Small intestine (tissue), 16 donors: ENCODE results near the gene QARS1. TPM values are rescaled to one million over a fixed set of nuclear protein-coding genes. Genes with fewer than 3 reads are reported as not detected.
A peak's percentile ranks its signal among the peaks of the same experiment; 100 is the strongest.

Source experiments
- DNase-seq, 2 donors: peaks; one replicate each; pipeline versions ENCODE4 v3.0.0 to v3.0.0-alpha.2; 2013
- FAIRE-seq: peaks from 2 replicates; lab custom pipeline; 2012; peaks lifted over from hg19 to GRCh38; lab: Jason Lieb, UNC
- H3K27ac ChIP-seq, 3 donors: one replicate each; pipeline ENCODE4 v1.5.1; 2013; ENCODE audit warnings: low read length in 2 of 3, mild to moderate bottlenecking in 2 of 3, control low read depth in 1 of 3, inconsistent platforms in 1 of 3, low read depth in 1 of 3, moderate library complexity in 1 of 3
- H3K27me3 ChIP-seq, 3 donors: one replicate each; pipeline ENCODE4 v1.6.1; 2013; ENCODE audit warnings: low read length in 3 of 3, inconsistent platforms in 1 of 3; ENCODE audit not compliant: control insufficient read depth in 3 of 3, insufficient read depth in 3 of 3
- H3K36me3 ChIP-seq, 3 donors: one replicate each; pipeline ENCODE4 v1.6.1; 2013; ENCODE audit warnings: low read length in 3 of 3, inconsistent platforms in 1 of 3, low read depth in 1 of 3, mild to moderate bottlenecking in 1 of 3, moderate library complexity in 1 of 3; ENCODE audit not compliant: control insufficient read depth in 3 of 3, insufficient read depth in 2 of 3
- H3K4me1 ChIP-seq, 3 donors: one replicate each; pipeline ENCODE4 v1.6.1; 2013; ENCODE audit warnings: low read length in 2 of 3, inconsistent platforms in 1 of 3, low read depth in 1 of 3, mild to moderate bottlenecking in 1 of 3, moderate library complexity in 1 of 3; ENCODE audit not compliant: control insufficient read depth in 3 of 3, insufficient read depth in 2 of 3
- H3K4me3 ChIP-seq, 3 donors: one replicate each; pipeline ENCODE4 v1.5.1; 2013; ENCODE audit warnings: low read length in 3 of 3, control low read depth in 1 of 3, inconsistent platforms in 1 of 3, low read depth in 1 of 3, mild to moderate bottlenecking in 1 of 3, moderate library complexity in 1 of 3
- H3K9me3 ChIP-seq, 2 donors: one replicate each; pipeline ENCODE4 v1.6.1; 2013; ENCODE audit warnings: low read depth in 1 of 2, low read length in 1 of 2; ENCODE audit not compliant: control insufficient read depth in 2 of 2, insufficient read depth in 1 of 2
- WGBS, 3 donors: extraction: QIAGEN DNeasy Blood & Tissue Kit; methylation state at CpG; one replicate each; pipeline ENCODE4 v1.1.7; 2013; 5-methylcytosine and 5-hydroxymethylcytosine counted together
- long read RNA-seq, 10 donors: transcript quantifications; one replicate each; lab custom pipeline, GENCODE V29; 2026
- polyA plus RNA-seq, 4 donors: library from polyadenylated mRNA; stranded (reverse) in 3 of 4; unstranded in 1 of 4; fragments of 200-250 nt in 3 of 4; fragments of 120-200 nt in 1 of 4; gene quantifications; one replicate each; pipeline versions ENCODE4 v1.2.1 to v1.2.3, GENCODE V29; 2013
- donor health status: healthy with polysubstance abuse.
- donor health status: control.
- donor health status: control.
- donor health status: Bipolar disorder and iron deficiency.
- donor health status: healthy.

The QARS1 gene
- polyA plus RNA-seq: 100 to 1,000 TPM; 292 to 425 (median 377) TPM
- long read RNA-seq, donor 1: 0 reads
- long read RNA-seq, donor 2, transcript QARS-201 (24 exons, 2,827 nt): major isoform, 18 of 29 reads
- long read RNA-seq, donor 2, partial matches to known transcripts: 5 of 29 reads
- long read RNA-seq, donor 2, other reads (novel, unspliced or antisense): 0 of 29 reads
- long read RNA-seq, donor 3, transcript QARS-223 (4 exons, 679 nt): minor isoform, 8 of 70 reads
- long read RNA-seq, donor 3, transcript QARS-201 (24 exons, 2,827 nt): major isoform, 11 of 70 reads
- long read RNA-seq, donor 3, partial matches to known transcripts: 46 of 70 reads
- long read RNA-seq, donor 3, other reads (novel, unspliced or antisense): 0 of 70 reads
- long read RNA-seq, donor 4, partial matches to known transcripts: 0 of 1 reads
- long read RNA-seq, donor 4, other reads (novel, unspliced or antisense): 0 of 1 reads
- long read RNA-seq, donor 5, partial matches to known transcripts: 5 of 13 reads
- long read RNA-seq, donor 5, other reads (novel, unspliced or antisense): 0 of 13 reads
- long read RNA-seq, donor 6, transcript QARS-201 (24 exons, 2,827 nt): major isoform, 16 of 30 reads
- long read RNA-seq, donor 6, transcript QARS-223 (4 exons, 679 nt): minor isoform, 5 of 30 reads
- long read RNA-seq, donor 6, partial matches to known transcripts: 5 of 30 reads
- long read RNA-seq, donor 6, other reads (novel, unspliced or antisense): 0 of 30 reads
- long read RNA-seq, donor 7: 0 reads
- long read RNA-seq, donor 8, transcript QARS-201 (24 exons, 2,827 nt): major isoform, 5 of 5 reads
- long read RNA-seq, donor 8, partial matches to known transcripts: 0 of 5 reads
- long read RNA-seq, donor 8, other reads (novel, unspliced or antisense): 0 of 5 reads
- long read RNA-seq, donor 9, partial matches to known transcripts: 0 of 6 reads
- long read RNA-seq, donor 9, other reads (novel, unspliced or antisense): 0 of 6 reads
- long read RNA-seq, donor 10, transcript QARS-201 (24 exons, 2,827 nt): major isoform, 26 of 64 reads
- long read RNA-seq, donor 10, partial matches to known transcripts: 25 of 64 reads
- long read RNA-seq, donor 10, other reads (novel, unspliced or antisense): 0 of 64 reads

- WGBS, 3 donors: 1 to 4% (median 4%) methylated on average over 47 to 50 of the region's 50 CpGs
- Histone ChIP-seq H3K4me1 (peaks cover 0 to 18% (median 2%) of the 10 kb centered on the region in 3 donors), H3K27me3 (no peaks in the 10 kb centered on the region), H3K9me3 (no peaks in the 10 kb centered on the region), H3K4me3 (peak within 1 kb of the TSS; percentile 83 to 95 (median 83)), H3K27ac (peak within 1 kb of the TSS; percentile 74 to 94 (median 76)), H3K36me3 (peaks cover 8 to 71% (median 17%) of the 10 kb centered on the region in 3 donors)
- DNase-seq (peak; percentile 95 to 96), FAIRE-seq (no peak)
Measured at GRCh38 chr3:49104427-49105291, at the start of gene QARS1. Gene QARS1 (minus strand): TSS chr3:49104757. CDS start chr3:49104733, 24 bp downstream.

- Histone ChIP-seq H3K36me3 (no peaks in the 10 kb centered on the region), H3K27me3 (no peaks in the 10 kb centered on the region), H3K4me1 (peaks cover 0 to 8% (median 0%) of the 10 kb centered on the region in 3 donors), H3K9me3 (no peaks in the 10 kb centered on the region), H3K4me3 (no peak overlapping the region), H3K27ac (no peak overlapping the region)
- WGBS, 3 donors: 75 to 88% (median 81%) methylated on average over 3 of the region's 3 CpGs
- DNase-seq (no peak), FAIRE-seq (no peak)
Measured at GRCh38 chr3:49153349-49153912, 48.9 kb upstream of the QARS1 start.

GRCh38 chr3:49151610-49152009, 47.1 kb upstream of the QARS1 start:
- no peaks in the 10 kb centered on the region for H3K36me3 ChIP-seq
- 80 to 92% (median 91%) methylated on average over 2 of the region's 2 CpGs for WGBS, 3 donors
- H3K4me3 ChIP-seq: no peak overlapping the region
- no peak for DNase-seq
- FAIRE-seq: no peak
- H3K9me3 ChIP-seq: no peaks in the 10 kb centered on the region
- H3K27me3 ChIP-seq: no peaks in the 10 kb centered on the region
- H3K4me1 ChIP-seq: no peaks in the 10 kb centered on the region
- H3K27ac ChIP-seq: no peak overlapping the region

GRCh38 chr3:49148159-49148558, 43.6 kb upstream of the QARS1 start:
- Histone ChIP-seq H3K9me3 (no peaks in the 10 kb centered on the region), H3K4me1 (no peaks in the 10 kb centered on the region), H3K27ac (no peak overlapping the region), H3K4me3 (no peak overlapping the region), H3K27me3 (no peaks in the 10 kb centered on the region), H3K36me3 (no peaks in the 10 kb centered on the region)
- 63 to 73% (median 69%) methylated on average over 5 of the region's 5 CpGs for WGBS, 3 donors
- DNase-seq: no peak
- FAIRE-seq: no peak

GRCh38 chr3:49140080-49140479, 35.5 kb upstream of the QARS1 start:
- no peaks in the 10 kb centered on the region for H3K27me3 ChIP-seq
- no peak overlapping the region for H3K27ac ChIP-seq
- H3K4me3 ChIP-seq: no peak overlapping the region
- no peak for DNase-seq
- no peaks in the 10 kb centered on the region for H3K36me3 ChIP-seq
- 67 to 80% (median 76%) methylated on average over 3 of the region's 3 CpGs for WGBS, 3 donors
- peaks cover 0 to 5% (median 0%) of the 10 kb centered on the region in 3 donors for H3K4me1 ChIP-seq
- no peak for FAIRE-seq
- peaks cover 0 to 16% of the 10 kb centered on the region in 2 donors for H3K9me3 ChIP-seq

- Histone ChIP-seq H3K4me1 (peaks cover 0 to 16% (median 3%) of the 10 kb centered on the region in 3 donors), H3K27ac (no peak overlapping the region), H3K9me3 (peaks cover 0 to 4% of the 10 kb centered on the region in 2 donors), H3K4me3 (no peak overlapping the region), H3K36me3 (peaks cover 0 to 15% (median 0%) of the 10 kb centered on the region in 3 donors), H3K27me3 (no peaks in the 10 kb centered on the region)
- DNase-seq (peak in 1 of 2 donors; percentile 32), FAIRE-seq (no peak)
- WGBS, 3 donors: 41 to 75% (median 61%) methylated on average over 4 of the region's 4 CpGs
Measured at GRCh38 chr3:49135499-49135898, 30.9 kb upstream of the QARS1 start.

- Histone ChIP-seq H3K27me3 (no peaks in the 10 kb centered on the region), H3K4me1 (peaks cover 0 to 16% (median 4%) of the 10 kb centered on the region in 3 donors), H3K27ac (no peak overlapping the region), H3K36me3 (peaks cover 0 to 24% (median 0%) of the 10 kb centered on the region in 3 donors), H3K9me3 (peaks cover 0 to under 1% of the 10 kb centered on the region in 2 donors), H3K4me3 (no peak overlapping the region)
- 55 to 65% (median 56%) methylated on average over 3 of the region's 3 CpGs for WGBS, 3 donors
- FAIRE-seq (no peak), DNase-seq (no peak)
Measured at GRCh38 chr3:49134471-49135265, 30.1 kb upstream of the QARS1 start.
